Measurements from ENCODE around the gene SPAG4.
A peak's percentile ranks its signal among the peaks of the same experiment; 100 is the strongest.

SPAG4 gene

GRCh38 chr20:35657271-35657670, 41.6 kb downstream of the SPAG4 start:
- DNase-seq (ENCODE audit: low read depth, low spot score), result no peak

- DNase-seq (ENCODE audit: low read depth, low spot score), result no peak
These were observed 44.7 kb downstream of the SPAG4 start for GRCh38 chr20:35660122-35660937.

- no peak for DNase-seq (ENCODE audit: low read depth, low spot score)
These were observed 45.4 kb downstream of the SPAG4 start for GRCh38 chr20:35661053-35661452.

- no peak for DNase-seq (ENCODE audit: low read depth, low spot score)
These were observed 46.3 kb downstream of the SPAG4 start for GRCh38 chr20:35661908-35662307.

- DNase-seq (ENCODE audit: low read depth, low spot score), result no peak
These were observed 46.9 kb downstream of the SPAG4 start for GRCh38 chr20:35662551-35662950.

GRCh38 chr20:35663516-35664465, 48.2 kb downstream of the SPAG4 start:
- DNase-seq (ENCODE audit: low read depth, low spot score), result no peak

GRCh38 chr20:35664466-35665206, 49.0 kb downstream of the SPAG4 start, which contains the start of the genes CPNE1 and RBM12:
CPNE1 (minus strand) TSS chr20:35664900; CDS start chr20:35632923, 31,977 bp downstream.
RBM12 (minus strand) TSS chr20:35664900; CDS start chr20:35655322, 9,578 bp downstream.
- DNase-seq (ENCODE audit: low read depth, low spot score), result peak; percentile 88

GRCh38 chr20:35665949-35666288, 50.3 kb downstream of the SPAG4 start:
- no peak for DNase-seq (ENCODE audit: low read depth, low spot score)

- no peak for DNase-seq (ENCODE audit: low read depth, low spot score)
These were observed 53.6 kb downstream of the SPAG4 start for GRCh38 chr20:35669221-35669620.

GRCh38 chr20:35669681-35670080, 54.1 kb downstream of the SPAG4 start:
- DNase-seq (ENCODE audit: low read depth, low spot score), result no peak
